H1 (cell line): Measurements from ENCODE around the gene ATAD5. TPM values are rescaled to one million over a fixed set of nuclear protein-coding genes. Genes with fewer than 3 reads are reported as not detected.

Experiments
- CTCF ChIA-PET: fragments of 300-600 bp; sonication (Branson Sonifier 250); formaldehyde crosslinking; loops from one replicate; lab custom pipeline; 2021; ENCODE audit not compliant: partially characterized antibody; lab: Charles Lee
- POLR2A ChIA-PET: fragments of 300-600 bp; sonication (Branson Sonifier 250); formaldehyde crosslinking; loops from one replicate; lab custom pipeline; 2021; ENCODE audit warnings: inconsistent platforms; ENCODE audit not compliant: partially characterized antibody; lab: Charles Lee
- DNase-seq, 2 experiments: peaks; one replicate each; pipeline versions ENCODE4 v3.0.0 to v3.0.0-alpha.2; 2010 to 2022; ENCODE audit warnings: low spot score in 2 of 2, low read depth in 1 of 2, mixed read lengths in 1 of 2
- FAIRE-seq: peaks from 2 replicates; lab custom pipeline; 2011; peaks lifted over from hg19 to GRCh38; lab: Jason Lieb, UNC
- H2AFZ ChIP-seq: 2 replicates; pipeline ENCODE4 v1.8.1; 2012; ENCODE audit warnings: low read length, inconsistent platforms
- H2AK5ac ChIP-seq: 2 replicates; pipeline ENCODE4 v1.6.1; 2013; ENCODE audit warnings: low read depth, low read length
- H2BK120ac ChIP-seq: replicated peaks from 2 replicates; pipeline ENCODE3; 2013; ENCODE audit warnings: low read depth, low read length, inconsistent platforms
- H2BK12ac ChIP-seq: 2 replicates; pipeline ENCODE4 v1.6.1; 2013; ENCODE audit warnings: low read depth, low read length
- H2BK15ac ChIP-seq: 2 replicates; pipeline ENCODE4 v1.6.1; 2013; ENCODE audit warnings: low read length
- H2BK20ac ChIP-seq: 2 replicates; pipeline ENCODE4 v1.6.1; 2013; ENCODE audit warnings: low read length
- H2BK5ac ChIP-seq: 2 replicates; pipeline ENCODE4 v1.6.1; 2013; ENCODE audit warnings: low read depth, low read length
- H3K14ac ChIP-seq: 2 replicates; pipeline ENCODE4 v1.6.1; 2013; ENCODE audit warnings: inconsistent platforms; ENCODE audit not compliant: insufficient read length
- H3K18ac ChIP-seq: 2 replicates; pipeline ENCODE4 v1.6.1; 2013; ENCODE audit warnings: low read length; ENCODE audit errors: extremely low read depth
- H3K23ac ChIP-seq: 2 replicates; pipeline ENCODE4 v1.6.1; 2013; ENCODE audit warnings: inconsistent platforms; ENCODE audit not compliant: insufficient read length
- H3K23me2 ChIP-seq: 2 replicates; pipeline ENCODE4 v1.6.1; 2013; ENCODE audit warnings: low read depth, low read length
- H3K27ac ChIP-seq: 2 replicates; pipeline ENCODE4 v1.6.1; 2011; ENCODE audit warnings: low read depth, low read length, inconsistent platforms
- H3K27me3 ChIP-seq, 4 experiments: replicated peaks in 1 of 4; 1 replicate in 1 of 4; 2 replicates in 3 of 4; pipeline versions ENCODE4 v1.6.1 to v1.8.1; 2011 to 2013; ENCODE audit warnings: low read length in 3 of 4, mild to moderate bottlenecking in 3 of 4, inconsistent platforms in 2 of 4, mixed read lengths in 2 of 4, moderate library complexity in 1 of 4; ENCODE audit not compliant: control insufficient read depth in 3 of 4, insufficient read depth in 3 of 4; ENCODE audit errors: extremely low read depth in 1 of 4
- H3K36me3 ChIP-seq, 4 experiments: 2 replicates each; pipeline versions ENCODE4 v1.6.1 to v1.8.1; 2011 to 2013; ENCODE audit warnings: mild to moderate bottlenecking in 4 of 4, low read length in 3 of 4, moderate library complexity in 2 of 4, control low read depth in 1 of 4, inconsistent platforms in 1 of 4; ENCODE audit not compliant: insufficient read depth in 4 of 4, control insufficient read depth in 2 of 4
- H3K4ac ChIP-seq: replicated peaks from 2 replicates; pipeline ENCODE3; 2013; ENCODE audit warnings: low read length, low read depth, mixed read lengths, inconsistent platforms; ENCODE audit not compliant: insufficient read length
- H3K4me1 ChIP-seq, 4 experiments: replicated peaks in 1 of 4; 1 replicate in 1 of 4; 2 replicates in 3 of 4; pipeline versions ENCODE4 v1.6.1 to v1.8.1; 2011 to 2013; ENCODE audit warnings: low read length in 3 of 4, inconsistent platforms in 2 of 4, mixed read lengths in 1 of 4; ENCODE audit not compliant: insufficient read depth in 4 of 4, control insufficient read depth in 3 of 4
- H3K4me2 ChIP-seq, 2 experiments: 2 replicates each; pipeline versions ENCODE4 v1.6.1 to v1.8.1; 2011 to 2013; ENCODE audit warnings: low read depth in 2 of 2, low read length in 2 of 2, control low read depth in 1 of 2, inconsistent platforms in 1 of 2, mild to moderate bottlenecking in 1 of 2; ENCODE audit not compliant: insufficient read depth in 1 of 2
- H3K4me3 ChIP-seq, 4 experiments: fragments of 200-600, 300-600 bp in 1 of 4; sonication (generic), shearing (Covaris generic), sonication (Bioruptor Twin) in 1 of 4; 2 replicates each; pipeline versions ENCODE4 v1.5.1 to v1.8.1; 2011 to 2016; ENCODE audit warnings: low read length in 4 of 4, low read depth in 3 of 4, control low read depth in 2 of 4, inconsistent platforms in 2 of 4, mild to moderate bottlenecking in 2 of 4, mixed read lengths in 1 of 4, moderate library complexity in 1 of 4; ENCODE audit not compliant: insufficient read depth in 2 of 4; ENCODE audit errors: extremely low read depth in 1 of 4
- H3K56ac ChIP-seq: replicated peaks from 2 replicates; pipeline ENCODE3; 2013; ENCODE audit warnings: low read depth, mild to moderate bottlenecking, mixed read lengths, low read length, inconsistent platforms; ENCODE audit not compliant: insufficient read length
- H3K79me1 ChIP-seq: 2 replicates; pipeline ENCODE4 v1.6.1; 2013; ENCODE audit warnings: low read depth, low read length, control low read depth
- H3K79me2 ChIP-seq, 2 experiments: 2 replicates each; pipeline versions ENCODE4 v1.6.1 to v1.8.1; 2012 to 2013; ENCODE audit warnings: low read length in 2 of 2, mild to moderate bottlenecking in 2 of 2, inconsistent platforms in 1 of 2; ENCODE audit not compliant: insufficient read depth in 2 of 2, control insufficient read depth in 1 of 2
- H3K9ac ChIP-seq, 4 experiments: replicated peaks in 1 of 4; 1 replicate in 1 of 4; 2 replicates in 3 of 4; pipeline versions ENCODE4 v1.6.1 to v1.8.1; 2011 to 2013; ENCODE audit warnings: low read depth in 3 of 4, low read length in 3 of 4, control low read depth in 2 of 4, mild to moderate bottlenecking in 2 of 4, moderate library complexity in 2 of 4, inconsistent platforms in 1 of 4; ENCODE audit errors: extremely low read depth in 1 of 4
- H3K9me3 ChIP-seq, 2 experiments: 2 replicates each; pipeline versions ENCODE4 v1.6.1 to v1.8.1; 2012 to 2013; ENCODE audit warnings: mild to moderate bottlenecking in 2 of 2, moderate library complexity in 2 of 2, control low read depth in 1 of 2, inconsistent platforms in 1 of 2, low read depth in 1 of 2, low read length in 1 of 2, mixed read lengths in 1 of 2; ENCODE audit not compliant: insufficient read depth in 2 of 2
- H4K20me1 ChIP-seq, 2 experiments: replicated peaks in 1 of 2; 2 replicates each; pipeline versions ENCODE3 to v1.8.1; 2011 to 2013; ENCODE audit warnings: inconsistent platforms in 2 of 2, low read length in 2 of 2, mild to moderate bottlenecking in 1 of 2; ENCODE audit not compliant: insufficient read depth in 2 of 2, control insufficient read depth in 1 of 2
- H4K5ac ChIP-seq: 2 replicates; pipeline ENCODE4 v1.6.1; 2013; ENCODE audit warnings: low read length, low read depth, mixed read lengths, inconsistent platforms; ENCODE audit not compliant: insufficient read length
- H4K8ac ChIP-seq: 2 replicates; pipeline ENCODE4 v1.8.0; 2013; ENCODE audit warnings: mild to moderate bottlenecking, moderate library complexity, low read length, inconsistent platforms; ENCODE audit not compliant: insufficient read depth; ENCODE audit errors: extremely low read depth
- H4K91ac ChIP-seq: replicated peaks from 2 replicates; pipeline ENCODE3; 2013; ENCODE audit warnings: low read length, mixed read lengths, inconsistent platforms; ENCODE audit not compliant: insufficient read length
- KDM4A ChIP-seq: IDR thresholded peaks from one replicate; pipeline ENCODE4 v1.7.1; 2012; ENCODE audit warnings: low read depth, mild to moderate bottlenecking, moderate library complexity, low read length, inconsistent platforms; ENCODE audit not compliant: severe bottlenecking
- MAX ChIP-seq: IDR thresholded peaks from 2 replicates; pipeline ENCODE4 v1.6.1; 2012; ENCODE audit warnings: inconsistent platforms
- RAD21 ChIP-seq, 2 experiments: IDR thresholded peaks in 1 of 2; conservative IDR thresholded peaks in 1 of 2; 2 replicates each; pipeline ENCODE4 v1.6.1; 2011; ENCODE audit warnings: low read depth in 2 of 2, low read length in 2 of 2, improper control_type of control experiment in 1 of 2, inconsistent platforms in 1 of 2, mild to moderate bottlenecking in 1 of 2, moderate library complexity in 1 of 2
- SP2 ChIP-seq: IDR thresholded peaks from 2 replicates; pipeline ENCODE4 v1.6.1; 2012; ENCODE audit warnings: mild to moderate bottlenecking, low read length, inconsistent platforms
- YY1 ChIP-seq: IDR thresholded peaks from 2 replicates; pipeline ENCODE4 v1.6.1; 2011; ENCODE audit warnings: low read depth, mild to moderate bottlenecking, low read length
- WGBS, 2 experiments: shearing (Covaris generic) in 1 of 2; methylation state at CpG; one replicate each; pipeline versions ENCODE4 v1.1.6 to v1.1.7; 2013 to 2015; ENCODE audit warnings: low lambda C conversion rate in 2 of 2, mixed read lengths in 2 of 2, inconsistent platforms in 1 of 2, low coverage in 1 of 2, missing lambda C conversion rate in 1 of 2; ENCODE audit not compliant: insufficient replicate concordance in 2 of 2, insufficient coverage in 1 of 2, insufficient read length in 1 of 2; ENCODE audit errors: extremely low coverage in 1 of 2, missing lambda C conversion rate in 1 of 2; 5-methylcytosine and 5-hydroxymethylcytosine counted together
- polyA plus RNA-seq, 7 experiments: library from polyadenylated mRNA; depleted of rRNA in 3 of 7; stranded (reverse) in 5 of 7; unstranded in 2 of 7; fragments of >200 nt in 5 of 7; fragments of 200-250 nt in 2 of 7; gene quantifications; 1 replicate in 5 of 7; 2 replicates in 1 of 7; 4 replicates in 1 of 7; pipeline versions ENCODE4 v1.2.1 to v1.2.3, GENCODE V29; 2011 to 2013; ENCODE audit warnings: missing spikeins in 2 of 7, mixed read lengths in 2 of 7
- total RNA-seq: library from RNA; stranded (reverse); fragmentation: NEBNext Ultra II Directional; extraction: Animal tissue kit (Norgen Biotek cat#: 25700); gene quantifications from 2 replicates; pipeline ENCODE4 v1.2.1, GENCODE V29; 2021

The ATAD5 gene
- total and polyA plus RNA-seq, 2 of the 8 experiments (the other 6 are each of a cell fraction or from before 2014, with no cell fraction given) = 3.5 to 30.0 TPM

GRCh38 chr17:30921544-30922196, 89.9 kb downstream of the ATAD5 start, which contains the start of gene ADAP2:
Gene ADAP2, plus strand, starts transcription at chr17:30921945. Its CDS starts 70 bp downstream, at chr17:30922015.
- no peak within 1 kb of the TSS for H3K14ac ChIP-seq
- no peak within 1 kb of the TSS for H2BK20ac ChIP-seq
- no peak within 1 kb of the TSS for H3K56ac ChIP-seq
- H4K20me1 ChIP-seq = no peaks in the 10 kb centered on the region
- H4K5ac ChIP-seq = no peak within 1 kb of the TSS
- H4K8ac ChIP-seq = peak within 1 kb of the TSS; percentile 71
- H4K91ac ChIP-seq = peak within 1 kb of the TSS; percentile 38
- no peak within 1 kb of the TSS for H2AK5ac ChIP-seq
- CTCF ChIA-PET = no interaction called here
- H3K4ac ChIP-seq = no peak within 1 kb of the TSS
- no peak within 1 kb of the TSS for H3K27ac ChIP-seq
- no peak within 1 kb of the TSS for H3K23ac ChIP-seq
- no peak within 1 kb of the TSS for H2BK5ac ChIP-seq
- H3K9me3 ChIP-seq = no peaks in the 10 kb centered on the region
- 0 out of 4 replicates have a peak, but pooled peaks cover 0 to 3% of the 10 kb centered on the region in 2 experiments for H3K79me2 ChIP-seq
- peaks cover 16 to 42% (median 34%) of the 10 kb centered on the region in 4 experiments for H3K27me3 ChIP-seq
- no peak within 1 kb of the TSS for H3K9ac ChIP-seq
- H3K4me1 ChIP-seq = peaks cover 0 to 11% (median 5%) of the 10 kb centered on the region in 4 experiments; a peak in 4 of 7 replicates
- H2BK12ac ChIP-seq = no peak within 1 kb of the TSS
- H2BK120ac ChIP-seq = no peak within 1 kb of the TSS
- peak within 1 kb of the TSS; percentile 85 to 88 for H3K4me2 ChIP-seq
- FAIRE-seq (no peak), DNase-seq (peak in 1 of 2 experiments; percentile 70)
- peak within 1 kb of the TSS; percentile 21 to 61 (median 42) for H3K4me3 ChIP-seq
- H3K23me2 ChIP-seq = peaks cover 6% of the 10 kb centered on the region
- no peaks in the 10 kb centered on the region for H3K36me3 ChIP-seq
- POLR2A ChIA-PET = interaction anchor here (1.5 to 1.6 kb wide), 2 partner anchors 90 to 97 kb away, joined by 3 to 6 read pairs; partner anchors contain the start of genes ATAD5 and CRLF3
- H2AFZ ChIP-seq = peak within 1 kb of the TSS; percentile 82; the same call in 1 of the 2 replicates
- WGBS, 2 experiments = 4% methylated on average over 32 of the region's 60 CpGs; no CpG with 5 or more reads in 1 of the 2 experiments
- H3K79me1 ChIP-seq = no peaks in the 10 kb centered on the region
- peak within 1 kb of the TSS; percentile 9; the same call in 1 of the 2 replicates for H3K18ac ChIP-seq
- no peak within 1 kb of the TSS for H2BK15ac ChIP-seq
- TF ChIP-seq YY1 (peak; percentile 40; the same call in 1 of the 2 replicates), KDM4A (peak; percentile 55), SP2 (no peak), MAX (peak; percentile 16), RAD21 (IDR thresholded peaks at IDR 0.05 in 1 of 2, conservative IDR thresholded peaks at IDR 0.05 in 1 of 2; ENCODE audit: low read depth in 2 of 2, low read length in 2 of 2) (no peak)
